ENCODE measurements around the gene SCARB1. TPM values are rescaled to one million over a fixed set of nuclear protein-coding genes. Genes with fewer than 3 reads are reported as not detected.

Gene SCARB1
- total RNA-seq, 2 donors from 2014 or later, result 16.5 to 18.9 TPM

DNA sequence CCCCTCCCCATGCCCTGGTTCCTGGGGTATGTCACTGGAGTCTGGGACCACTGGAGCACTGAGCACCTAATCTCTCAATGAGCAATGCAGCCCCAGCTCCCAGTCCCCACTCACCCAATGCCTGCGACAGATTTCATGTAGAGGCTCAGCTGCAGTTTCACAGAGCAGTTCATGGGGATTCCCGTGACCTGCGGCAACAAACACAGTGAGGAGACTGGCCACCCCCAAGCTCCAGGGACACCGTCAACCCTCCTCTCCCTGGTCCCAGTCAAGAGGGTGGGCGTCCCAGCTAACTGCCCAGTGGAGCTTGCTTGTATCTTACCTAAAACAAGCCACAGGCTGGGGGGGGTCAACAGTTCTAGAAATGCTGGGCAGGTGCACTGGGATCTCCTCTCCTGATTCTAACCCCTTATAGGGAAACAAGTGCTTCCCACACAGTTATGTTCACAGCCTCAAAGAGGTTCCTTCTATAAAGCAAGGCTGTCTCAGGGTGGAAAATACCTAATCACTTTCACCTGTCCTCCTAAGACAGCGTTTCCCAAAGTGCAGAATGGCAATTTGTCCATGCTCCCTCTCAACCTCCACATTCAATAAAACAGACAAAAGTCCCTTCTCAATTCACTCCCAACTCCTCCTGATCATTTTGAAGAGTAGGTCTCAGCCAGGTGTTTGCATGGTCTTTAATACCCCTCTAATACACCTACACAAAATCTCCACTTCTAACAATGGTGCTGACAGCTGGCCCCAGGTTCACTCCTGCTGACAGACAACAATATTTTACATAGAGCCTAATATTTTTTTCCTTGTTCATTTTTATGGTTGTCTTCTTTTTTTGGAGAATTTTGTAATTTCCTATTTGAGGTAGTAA is 68.3 kb downstream of the SCARB1 start:
- no peaks in the 10 kb centered on the region for H3K27me3 ChIP-seq
- H3K4me3 ChIP-seq, result no peak overlapping the region
- TF ChIP-seq POLR2A (IDR thresholded peaks at IDR 0.05) (no peak), CTCF (IDR thresholded peaks at IDR 0.05) (no peak)
- H3K36me3 ChIP-seq (replicated peaks in 1 of 2; ENCODE audit: insufficient read depth in 1 of 2, low read depth in 2 of 2), result no peaks in the 10 kb centered on the region
- DNase-seq, result no peak
- H3K4me1 ChIP-seq, result no peaks in the 10 kb centered on the region
- ATAC-seq, result no peak
- intact Hi-C loops (cut with DNase I), result no loop called here
- no peak overlapping the region for H3K27ac ChIP-seq
- H3K9me3 ChIP-seq, result no peaks in the 10 kb centered on the region
- 89% methylated on average over 5 to 6 of the region's 6 CpGs for WGBS, 2 donors

DNA sequence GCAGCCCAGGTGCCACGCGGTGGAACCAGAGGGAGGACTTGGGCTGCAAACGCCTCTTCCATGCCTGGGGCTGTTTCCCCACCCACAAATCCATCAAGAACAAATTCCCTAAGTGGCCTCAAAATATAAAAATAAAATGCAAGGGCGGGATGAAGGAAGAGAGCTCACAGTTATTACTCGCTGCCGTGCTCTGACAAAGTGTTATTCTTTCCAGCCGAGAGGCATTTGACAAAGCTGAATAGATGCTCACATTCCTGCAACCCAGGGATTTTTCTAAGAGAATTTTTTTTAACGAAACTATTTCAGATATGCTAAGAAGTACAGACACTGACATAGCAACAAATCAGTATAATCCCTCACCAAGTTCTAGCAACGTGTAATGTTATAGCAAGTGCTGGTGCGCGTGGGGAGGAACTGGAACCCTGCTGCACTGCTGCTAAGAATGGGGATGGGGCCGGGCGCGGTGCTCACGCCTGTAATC is 70.7 kb downstream of the SCARB1 start:
- no peak for DNase-seq
- H3K4me3 ChIP-seq, result no peak overlapping the region
- WGBS, 2 donors, result 95% methylated on average over 15 of the region's 15 CpGs
- H3K9me3 ChIP-seq, result no peaks in the 10 kb centered on the region
- no peak overlapping the region for H3K27ac ChIP-seq
- no peaks in the 10 kb centered on the region for H3K4me1 ChIP-seq
- no peak for ATAC-seq
- no peaks in the 10 kb centered on the region for H3K36me3 ChIP-seq (replicated peaks in 1 of 2; ENCODE audit: insufficient read depth in 1 of 2, low read depth in 2 of 2)
- no peak for TF ChIP-seq CTCF (IDR thresholded peaks at IDR 0.05)
- TF ChIP-seq POLR2A (IDR thresholded peaks at IDR 0.05), result no peak
- H3K27me3 ChIP-seq, result no peaks in the 10 kb centered on the region
- intact Hi-C loops (cut with DNase I), result no loop called here

GRCh38 chr12:124792156-124792555 is 71.5 kb downstream of the SCARB1 start:
- intact Hi-C loops (cut with DNase I), result no loop called here
- Histone ChIP-seq H3K4me3 (no peak overlapping the region), H3K36me3 (replicated peaks in 1 of 2; ENCODE audit: insufficient read depth in 1 of 2, low read depth in 2 of 2) (no peaks in the 10 kb centered on the region), H3K4me1 (no peaks in the 10 kb centered on the region), H3K27me3 (no peaks in the 10 kb centered on the region), H3K9me3 (no peaks in the 10 kb centered on the region), H3K27ac (no peak overlapping the region)
- DNase-seq (no peak), ATAC-seq (no peak)
- 93 to 97% methylated on average over 10 to 13 of the region's 13 CpGs for WGBS, 2 donors
- TF ChIP-seq POLR2A (IDR thresholded peaks at IDR 0.05) (no peak), CTCF (IDR thresholded peaks at IDR 0.05) (no peak)

- TF ChIP-seq POLR2A (IDR thresholded peaks at IDR 0.05) (no peak), CTCF (IDR thresholded peaks at IDR 0.05) (no peak)
- DNase-seq (no peak), ATAC-seq (no peak)
- WGBS, 2 donors, result 89 to 91% methylated on average over 19 to 21 of the region's 21 CpGs
- Histone ChIP-seq H3K27me3 (no peaks in the 10 kb centered on the region), H3K36me3 (replicated peaks in 1 of 2; ENCODE audit: insufficient read depth in 1 of 2, low read depth in 2 of 2) (no peaks in the 10 kb centered on the region), H3K4me1 (no peaks in the 10 kb centered on the region), H3K9me3 (no peaks in the 10 kb centered on the region), H3K27ac (no peak overlapping the region), H3K4me3 (no peak overlapping the region)
- intact Hi-C loops (cut with DNase I), result no loop called here
Measured at GRCh38 chr12:124790650-124791400, 72.8 kb downstream of the SCARB1 start.

Data from body of pancreas (tissue), 4 donors.